PC-3 (cell line): Measurements from ENCODE around the gene TKTL1.

Experiments used
- EZH2 ChIP-seq: fragments of 300-600 bp; sonication (generic); IDR thresholded peaks from one replicate; pipeline ENCODE4 v1.6.1; 2017; ENCODE audit warnings: antibody characterized with exemption, mild to moderate bottlenecking, low read length; ENCODE audit not compliant: unreplicated experiment
- TF ChIP-seq, protein P1 (sequence below): fragments of 300-600 bp; sonication (generic); conservative IDR thresholded peaks from 2 replicates; pipeline ENCODE4 v1.5.1; 2017; ENCODE audit warnings: antibody characterized with exemption, low read depth, mild to moderate bottlenecking, low read length

DNA sequence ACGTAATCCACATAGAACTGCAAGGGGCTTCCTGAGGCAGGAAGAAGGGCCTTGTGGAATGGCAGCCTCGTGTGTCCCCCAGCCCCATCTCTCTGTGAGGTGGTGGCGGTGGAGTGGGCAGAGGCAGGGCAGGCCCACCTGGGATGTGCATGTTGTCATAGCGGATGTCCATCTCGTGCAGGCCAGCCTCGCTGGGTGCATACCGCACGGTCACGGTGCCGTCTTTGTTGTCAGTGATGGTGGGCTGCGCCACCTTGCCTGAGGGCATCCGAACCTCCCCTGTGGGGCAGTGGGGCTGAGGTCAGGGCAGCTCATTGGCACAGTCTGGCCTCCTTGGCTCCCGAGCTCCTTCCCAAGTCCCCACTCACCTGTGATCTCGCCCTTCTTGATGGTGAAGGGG, 58.4 kb downstream of the TKTL1 start:
- no peak for TF ChIP-seq EZH2
- TF ChIP-seq, protein P1, sequence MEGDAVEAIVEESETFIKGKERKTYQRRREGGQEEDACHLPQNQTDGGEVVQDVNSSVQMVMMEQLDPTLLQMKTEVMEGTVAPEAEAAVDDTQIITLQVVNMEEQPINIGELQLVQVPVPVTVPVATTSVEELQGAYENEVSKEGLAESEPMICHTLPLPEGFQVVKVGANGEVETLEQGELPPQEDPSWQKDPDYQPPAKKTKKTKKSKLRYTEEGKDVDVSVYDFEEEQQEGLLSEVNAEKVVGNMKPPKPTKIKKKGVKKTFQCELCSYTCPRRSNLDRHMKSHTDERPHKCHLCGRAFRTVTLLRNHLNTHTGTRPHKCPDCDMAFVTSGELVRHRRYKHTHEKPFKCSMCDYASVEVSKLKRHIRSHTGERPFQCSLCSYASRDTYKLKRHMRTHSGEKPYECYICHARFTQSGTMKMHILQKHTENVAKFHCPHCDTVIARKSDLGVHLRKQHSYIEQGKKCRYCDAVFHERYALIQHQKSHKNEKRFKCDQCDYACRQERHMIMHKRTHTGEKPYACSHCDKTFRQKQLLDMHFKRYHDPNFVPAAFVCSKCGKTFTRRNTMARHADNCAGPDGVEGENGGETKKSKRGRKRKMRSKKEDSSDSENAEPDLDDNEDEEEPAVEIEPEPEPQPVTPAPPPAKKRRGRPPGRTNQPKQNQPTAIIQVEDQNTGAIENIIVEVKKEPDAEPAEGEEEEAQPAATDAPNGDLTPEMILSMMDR, result no peak
